Measurements from ENCODE around the gene LTO1.

LTO1 gene

DNA sequence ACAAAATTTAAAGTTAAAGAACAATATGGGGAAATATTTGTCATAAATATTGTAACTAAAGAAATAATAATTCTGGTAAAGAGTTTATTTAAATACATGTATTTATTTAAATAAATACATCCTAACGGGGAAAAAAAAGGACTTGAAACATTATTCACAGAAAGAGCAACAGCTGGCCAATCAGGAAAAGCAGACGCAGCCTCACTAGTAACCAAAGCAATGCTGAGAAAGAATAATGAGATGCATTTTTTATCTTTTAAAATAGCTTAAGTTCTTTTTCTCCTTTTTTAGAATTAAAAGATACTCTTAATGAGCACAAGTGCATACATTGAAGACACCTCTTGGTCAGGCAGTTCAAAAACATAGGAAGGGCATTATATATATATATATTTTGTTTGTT lies 2.6 kb upstream of the LTO1 start:
- no peak for TF ChIP-seq GATA1 (IDR thresholded peaks at IDR 0.05; ENCODE audit: low read depth, low read length)
- TF ChIP-seq POLR2A (IDR thresholded peaks at IDR 0.05; ENCODE audit: low read length), result no peak
- no peak for DNase-seq

DNA sequence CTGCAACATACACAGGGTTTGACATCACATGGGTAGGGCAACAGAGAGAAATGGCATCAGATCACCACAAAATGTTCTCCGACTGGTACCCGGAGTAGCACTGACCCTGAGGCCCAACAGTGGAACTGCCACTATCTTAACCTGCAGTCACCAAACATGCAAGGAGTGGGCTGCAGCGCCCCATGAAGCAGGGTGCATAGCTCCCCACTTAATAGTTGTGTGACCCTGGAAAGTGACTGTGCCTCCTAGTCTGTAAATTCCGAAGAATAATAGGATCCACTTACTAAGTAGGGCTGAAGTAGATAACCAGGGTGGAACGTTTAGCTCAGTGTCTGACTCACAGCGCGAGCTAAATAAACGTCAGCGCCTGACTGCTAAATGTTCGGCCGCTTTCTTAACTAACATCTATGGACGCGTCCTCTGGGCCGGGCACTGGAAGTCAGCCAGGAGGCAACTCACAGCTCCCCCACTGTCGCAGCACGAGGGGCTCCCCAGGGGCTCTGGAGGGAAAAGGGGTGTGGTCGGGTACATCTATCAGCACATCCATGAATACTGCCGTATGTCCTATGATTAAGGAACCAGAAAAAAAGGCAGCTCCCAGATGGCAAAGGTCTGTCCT lies 777 bp downstream of the LTO1 start:
- peak; percentile 86 to 89 for DNase-seq
- no peak for TF ChIP-seq GATA1 (IDR thresholded peaks at IDR 0.05; ENCODE audit: low read depth, low read length)
- TF ChIP-seq POLR2A (IDR thresholded peaks at IDR 0.05; ENCODE audit: low read length), result no peak

DNA sequence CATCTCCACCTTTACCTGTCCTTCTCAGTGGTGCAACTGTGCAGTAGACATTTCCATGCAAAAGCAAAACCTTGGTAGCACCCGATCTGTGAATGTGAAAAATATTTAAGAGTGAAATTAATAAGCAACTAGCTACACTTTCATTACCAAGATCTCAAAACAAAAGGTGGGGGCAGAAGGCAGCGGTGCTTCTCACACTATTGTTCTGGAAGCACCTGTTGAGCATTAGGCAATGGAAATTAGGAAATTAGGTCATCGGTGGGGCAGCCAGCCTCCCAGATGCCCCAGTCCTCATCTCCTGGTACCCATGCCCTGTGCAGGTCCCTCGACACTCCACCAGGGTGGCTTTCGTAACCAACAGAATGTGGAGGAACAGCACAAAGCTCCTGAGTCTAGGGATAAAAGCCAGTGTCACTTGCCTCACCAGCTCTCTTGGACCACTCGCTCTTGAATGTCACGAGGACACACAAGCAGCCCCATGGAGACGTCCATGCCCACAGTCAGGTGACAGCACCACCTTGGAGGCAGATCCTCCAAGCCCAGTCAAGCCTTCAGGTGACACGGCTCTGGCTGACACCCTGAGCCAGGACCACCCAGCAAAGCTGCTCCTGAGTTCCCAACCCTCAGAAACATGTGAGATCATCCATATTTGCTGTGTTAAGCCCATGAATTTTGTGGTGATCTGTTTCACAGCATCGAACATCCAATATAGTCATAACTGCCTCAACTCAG lies 3.3 kb downstream of the LTO1 start:
- DNase-seq, result no peak
- TF ChIP-seq GATA1 (IDR thresholded peaks at IDR 0.05; ENCODE audit: low read depth, low read length) (no peak), POLR2A (IDR thresholded peaks at IDR 0.05; ENCODE audit: low read length) (no peak)

DNA sequence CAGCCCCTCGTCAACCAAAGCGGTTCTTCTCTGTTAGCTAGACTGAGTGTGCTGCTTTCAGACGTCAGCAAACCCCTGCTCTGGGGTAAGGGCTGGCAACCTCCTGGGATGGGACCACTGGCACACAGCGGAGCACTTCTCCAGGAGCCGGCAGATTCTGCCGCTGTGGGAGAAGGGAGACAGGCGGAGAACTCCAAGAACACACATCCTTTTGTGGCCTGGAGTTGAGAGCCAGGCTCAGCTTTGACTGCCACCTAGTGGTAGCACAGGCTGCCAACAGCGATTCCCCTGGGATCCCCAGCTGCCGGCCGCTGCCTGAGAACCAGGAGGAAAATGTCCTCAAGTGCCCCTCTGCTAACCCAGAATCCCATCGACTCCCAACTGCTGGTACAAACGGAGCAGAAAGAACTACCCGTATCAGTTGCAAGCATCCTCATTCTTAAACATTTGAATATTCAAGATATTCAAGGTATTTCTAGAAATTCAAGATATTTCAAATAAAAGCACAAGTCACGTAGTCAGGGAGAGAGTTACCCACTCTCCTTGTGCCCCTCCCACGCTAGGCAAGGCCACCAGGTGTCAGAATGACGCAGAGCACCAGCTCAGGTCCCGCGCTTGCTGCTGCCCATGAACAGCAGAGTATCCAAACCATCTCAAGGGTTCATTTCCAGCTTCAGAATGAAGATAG lies 4.9 kb downstream of the LTO1 start:
- no peak for TF ChIP-seq GATA1 (IDR thresholded peaks at IDR 0.05; ENCODE audit: low read depth, low read length)
- TF ChIP-seq POLR2A (IDR thresholded peaks at IDR 0.05; ENCODE audit: low read length), result peak; percentile 17
- DNase-seq, result peak; percentile 56 to 74

DNA sequence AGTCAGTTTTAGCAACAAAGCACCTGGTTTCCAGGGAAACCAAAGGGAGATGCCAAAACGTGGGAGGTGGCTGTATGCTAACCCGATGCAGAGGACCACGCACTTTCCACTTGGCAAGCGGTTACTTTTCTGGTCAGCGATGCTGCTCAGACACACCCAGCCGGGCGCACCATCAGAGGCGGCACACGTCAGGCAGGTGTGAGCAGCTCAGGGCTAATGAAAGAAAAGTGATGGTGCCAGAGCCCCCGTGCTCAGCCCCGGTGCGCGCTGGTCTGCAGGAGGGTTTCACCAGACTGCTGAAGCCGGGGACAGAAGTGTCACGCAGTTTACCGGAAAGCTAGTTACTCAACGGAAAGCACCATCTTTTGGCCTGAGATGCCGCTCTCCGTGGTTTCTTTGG lies 5.7 kb downstream of the LTO1 start:
- no peak for DNase-seq
- no peak for TF ChIP-seq GATA1 (IDR thresholded peaks at IDR 0.05; ENCODE audit: low read depth, low read length)
- TF ChIP-seq POLR2A (IDR thresholded peaks at IDR 0.05; ENCODE audit: low read length), result no peak

DNA sequence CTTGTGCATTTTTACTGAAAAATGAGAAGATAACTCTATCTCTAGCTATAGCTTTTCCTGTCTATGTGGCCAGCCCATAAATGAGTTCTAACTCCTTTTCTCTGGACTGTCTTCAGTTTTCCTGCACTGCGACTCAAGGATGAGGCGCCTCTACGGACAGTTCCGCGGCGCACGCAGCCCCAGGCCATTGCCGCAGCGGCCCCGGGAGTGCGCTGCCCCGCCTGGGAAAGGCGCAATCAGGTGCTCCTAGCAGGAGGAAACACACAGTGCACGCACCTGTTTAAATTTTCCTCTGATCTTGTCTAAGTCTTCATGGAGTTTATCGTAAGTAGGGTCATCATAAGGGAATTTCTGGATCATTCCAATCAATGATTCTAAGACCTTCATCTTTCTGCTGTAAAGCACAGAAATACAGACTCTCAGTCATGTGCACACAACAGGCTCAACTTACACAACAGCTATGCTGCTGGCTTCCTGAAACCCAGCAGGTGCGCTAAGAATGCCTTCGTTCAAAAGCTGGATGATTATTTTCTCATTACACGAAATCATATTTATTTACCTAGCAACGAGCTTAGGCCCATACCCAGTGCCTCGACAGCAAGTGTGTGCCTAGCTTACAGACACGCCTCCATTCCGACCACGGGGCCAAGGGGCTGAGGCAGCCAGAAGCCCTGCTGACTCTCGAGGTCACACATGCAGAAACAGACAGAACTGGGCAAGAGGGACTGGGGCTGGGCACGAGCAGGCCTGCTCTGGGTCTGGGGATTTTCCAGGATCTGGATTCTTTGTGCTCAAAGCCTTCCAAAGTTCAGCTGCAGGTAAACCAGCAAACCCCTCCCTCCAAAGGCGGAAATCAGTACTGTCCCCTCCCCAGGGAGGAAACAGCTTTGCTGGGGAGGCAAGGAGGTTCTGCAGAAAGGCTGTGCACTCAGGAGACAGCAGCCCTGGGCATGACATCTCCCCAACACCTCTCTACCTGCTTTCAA lies 7.2 kb downstream of the LTO1 start:
- no peak for DNase-seq
- no peak for TF ChIP-seq GATA1 (IDR thresholded peaks at IDR 0.05; ENCODE audit: low read depth, low read length)
- no peak for TF ChIP-seq POLR2A (IDR thresholded peaks at IDR 0.05; ENCODE audit: low read length)

DNA sequence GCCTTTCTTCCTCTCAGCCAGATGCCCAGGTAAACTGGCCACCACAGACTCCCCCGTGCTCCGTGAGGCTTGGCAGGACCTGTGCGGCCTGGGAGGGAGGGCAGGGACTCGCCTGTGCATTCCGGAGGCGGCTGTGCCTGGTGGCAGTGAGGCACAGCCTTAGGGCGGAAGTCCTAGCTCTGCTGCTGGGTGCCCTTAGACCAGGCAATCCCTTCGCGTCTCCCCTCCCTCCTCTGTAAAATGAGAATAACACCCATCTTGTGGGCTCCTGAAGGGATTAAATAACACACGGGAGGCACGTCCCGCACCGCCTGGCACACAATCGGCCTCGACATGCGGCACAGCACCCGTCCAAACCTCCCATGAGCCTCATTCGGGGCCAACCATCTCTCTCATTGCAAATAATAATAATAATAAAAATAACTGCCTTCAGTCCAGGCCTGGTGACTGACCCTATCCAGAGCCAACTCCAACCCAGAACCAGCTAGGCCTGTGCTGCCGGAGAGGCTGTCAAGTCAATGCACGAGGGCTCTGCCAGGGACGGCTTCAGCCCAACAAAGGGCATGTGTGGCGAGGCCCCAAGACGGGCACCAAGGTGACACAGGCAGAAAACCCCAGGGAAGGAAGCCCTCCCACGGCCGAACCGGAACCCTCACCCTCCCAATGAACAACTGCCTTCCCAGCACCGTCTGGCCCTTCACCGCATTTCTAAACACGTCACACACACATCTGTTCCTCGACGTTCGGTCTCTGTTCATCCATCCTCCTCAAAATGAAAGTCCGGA lies 8.2 kb downstream of the LTO1 start:
- no peak for TF ChIP-seq GATA1 (IDR thresholded peaks at IDR 0.05; ENCODE audit: low read depth, low read length)
- TF ChIP-seq POLR2A (IDR thresholded peaks at IDR 0.05; ENCODE audit: low read length), result no peak
- DNase-seq, result no peak

DNA sequence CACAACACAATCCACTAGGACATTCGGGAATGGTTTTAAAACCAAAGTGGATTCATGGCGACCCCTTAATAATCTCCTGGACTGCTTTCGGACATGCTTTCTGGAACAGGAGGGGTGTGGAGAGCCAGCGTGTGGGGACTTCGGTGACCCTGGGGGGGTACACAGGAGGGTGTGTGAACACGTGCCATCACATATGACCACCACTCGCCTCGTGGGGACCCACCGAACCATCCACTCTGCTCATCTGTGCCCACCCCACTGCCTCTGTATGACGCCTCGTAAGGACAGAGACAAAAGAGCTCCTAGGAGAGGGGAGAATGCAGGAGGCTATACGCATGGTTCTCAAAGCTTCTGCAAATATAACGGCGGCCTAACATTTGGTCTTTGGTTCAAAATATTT lies 8.9 kb downstream of the LTO1 start:
- TF ChIP-seq POLR2A (IDR thresholded peaks at IDR 0.05; ENCODE audit: low read length) (no peak), GATA1 (IDR thresholded peaks at IDR 0.05; ENCODE audit: low read depth, low read length) (no peak)
- no peak for DNase-seq

DNA sequence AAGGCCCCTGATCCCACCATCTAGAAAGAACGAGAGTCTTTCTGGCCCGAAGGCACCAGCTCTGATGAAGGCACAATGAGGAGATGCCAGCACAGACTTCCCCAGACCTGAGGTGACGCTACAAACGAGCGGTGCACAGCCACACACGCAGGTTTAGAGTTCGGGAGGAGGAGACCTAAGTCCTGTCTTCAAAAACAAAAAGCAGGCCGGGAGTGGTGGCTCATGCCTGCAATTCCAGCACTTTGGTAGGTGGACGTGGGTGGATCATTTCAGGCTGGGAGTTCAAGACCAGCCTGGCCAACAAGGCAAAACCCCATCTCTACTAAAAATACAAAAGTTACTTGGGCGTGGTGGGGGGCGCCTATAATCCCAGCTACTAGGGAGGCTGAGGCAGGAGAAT lies 9.5 kb downstream of the LTO1 start:
- DNase-seq, result no peak
- TF ChIP-seq POLR2A (IDR thresholded peaks at IDR 0.05; ENCODE audit: low read length), result no peak
- TF ChIP-seq GATA1 (IDR thresholded peaks at IDR 0.05; ENCODE audit: low read depth, low read length), result no peak

DNA sequence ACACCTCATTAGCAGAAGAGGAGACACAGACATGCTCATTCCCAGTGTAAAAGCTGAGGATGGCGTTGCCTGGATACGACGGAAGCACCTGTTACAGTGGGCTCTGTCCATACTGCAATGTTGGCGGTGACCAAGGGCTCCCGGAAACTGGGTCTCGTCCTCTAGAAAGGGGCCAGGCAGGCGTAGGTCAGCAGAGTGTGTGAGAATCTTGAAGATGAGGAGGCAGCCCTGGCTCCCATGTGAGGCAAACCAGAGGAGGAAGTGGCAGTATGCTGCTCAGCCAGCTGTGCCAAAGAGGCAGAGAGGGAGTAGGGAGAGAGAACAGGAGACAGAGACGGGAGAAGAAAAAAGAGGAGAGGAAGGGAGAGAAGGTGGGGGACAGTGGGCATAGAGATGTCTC lies 10.3 kb downstream of the LTO1 start:
- no peak for DNase-seq
- TF ChIP-seq GATA1 (IDR thresholded peaks at IDR 0.05; ENCODE audit: low read depth, low read length) (no peak), POLR2A (IDR thresholded peaks at IDR 0.05; ENCODE audit: low read length) (no peak)

DNA sequence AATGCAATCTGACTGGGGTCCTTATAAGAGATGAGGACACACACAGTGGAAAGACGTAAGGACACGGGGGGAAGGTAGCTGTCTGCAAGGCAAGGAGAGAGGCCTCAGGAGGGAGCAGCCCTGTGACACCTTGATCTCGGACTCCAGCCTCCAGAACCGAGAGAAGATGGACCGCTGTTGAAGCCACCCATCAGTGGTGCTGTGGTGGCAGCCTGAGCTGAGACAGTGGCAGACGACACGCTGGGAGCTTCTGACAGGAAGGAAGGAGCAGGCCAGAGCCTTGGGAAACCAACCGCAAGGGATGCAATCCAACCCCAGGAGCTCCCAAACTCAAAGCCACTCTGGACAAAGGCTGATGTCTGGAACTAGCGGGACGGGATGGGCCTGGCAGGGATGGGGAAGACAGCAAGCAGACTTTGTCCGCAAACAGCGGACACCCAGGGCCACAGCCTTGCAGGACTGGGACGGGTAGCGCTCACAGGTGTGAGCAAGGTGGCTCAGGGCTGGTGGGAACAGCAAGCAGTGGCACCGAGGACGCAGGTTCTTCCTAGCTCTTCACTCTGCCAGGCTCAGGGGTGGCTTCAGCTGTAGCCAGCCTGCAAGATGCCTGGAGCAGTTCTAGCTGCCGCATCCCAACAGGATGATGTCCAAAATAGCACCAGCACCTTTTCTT lies 10.9 kb downstream of the LTO1 start:
- no peak for DNase-seq
- TF ChIP-seq POLR2A (IDR thresholded peaks at IDR 0.05; ENCODE audit: low read length) (no peak), GATA1 (IDR thresholded peaks at IDR 0.05; ENCODE audit: low read depth, low read length) (no peak)

DNA sequence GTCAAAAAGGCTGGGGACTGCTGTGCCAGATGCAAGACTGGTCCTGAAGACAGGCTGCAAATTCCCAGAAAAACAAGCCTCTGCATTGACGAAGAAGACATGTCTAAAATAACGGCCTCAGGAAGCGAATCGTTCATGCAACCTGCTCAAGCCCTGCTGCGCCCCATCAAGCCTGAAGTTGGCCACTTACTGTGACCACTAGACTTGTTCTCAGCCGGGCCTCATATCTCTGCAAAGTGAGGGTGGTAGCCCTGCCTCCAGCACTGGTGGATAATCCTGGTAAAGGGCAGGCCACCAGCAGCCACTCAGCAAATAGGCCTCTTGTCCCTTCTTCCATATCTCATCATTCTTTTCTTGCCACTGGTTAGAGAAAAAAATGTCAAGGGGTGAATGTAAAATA lies 11.8 kb downstream of the LTO1 start:
- no peak for TF ChIP-seq POLR2A (IDR thresholded peaks at IDR 0.05; ENCODE audit: low read length)
- TF ChIP-seq GATA1 (IDR thresholded peaks at IDR 0.05; ENCODE audit: low read depth, low read length), result no peak
- DNase-seq, result no peak

Measured in erythroblast (primary cell).